T47D (cell line): ENCODE measurements around the gene LRRC23.

Experiments used
- DNase-seq, 2 experiments: peaks; one replicate each; pipeline versions ENCODE4 v3.0.0 to v3.0.0-alpha.2; 2011 to 2012; ENCODE audit warnings: low read depth in 1 of 2, low spot score in 1 of 2
- JUND ChIP-seq: IDR thresholded peaks from 2 replicates; pipeline ENCODE4 v1.6.1; 2012; ENCODE audit warnings: low read depth
- in situ Hi-C: cut with HindIII; loops from 2 replicates; pipeline ENCODE4 v1.10.0; 2016; ENCODE audit warnings: low sequenced_read_pairs, low pct_unique_long_range_greater_than_20kb

LRRC23 gene

DNA sequence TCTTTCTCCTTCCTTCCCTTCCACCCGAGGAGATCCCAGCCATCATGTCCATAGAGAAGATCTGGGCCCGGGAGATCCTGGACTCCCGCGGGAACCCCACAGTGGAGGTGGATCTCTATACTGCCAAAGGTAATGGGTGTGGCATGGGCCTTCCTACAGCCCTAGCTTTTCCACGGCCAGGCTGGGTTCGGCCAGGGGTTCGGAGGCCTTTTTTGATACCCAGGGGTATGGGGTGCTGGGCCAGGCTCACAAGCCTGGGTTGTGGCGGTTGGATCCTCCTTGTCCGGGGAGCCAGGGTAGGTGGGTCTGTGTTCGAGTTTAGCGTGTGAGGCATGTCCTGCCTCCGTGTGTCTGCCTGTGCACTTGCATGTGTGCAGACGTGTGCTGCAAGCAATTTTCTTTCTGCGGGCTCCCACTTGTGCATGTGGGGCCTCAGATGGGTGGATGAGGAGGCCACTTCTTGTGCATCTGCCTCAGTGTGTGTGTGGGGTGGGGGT lies 11.2 kb downstream of the LRRC23 start:
- no peak for DNase-seq
- no peak for TF ChIP-seq JUND
- in situ Hi-C loops: no loop called here

DNA sequence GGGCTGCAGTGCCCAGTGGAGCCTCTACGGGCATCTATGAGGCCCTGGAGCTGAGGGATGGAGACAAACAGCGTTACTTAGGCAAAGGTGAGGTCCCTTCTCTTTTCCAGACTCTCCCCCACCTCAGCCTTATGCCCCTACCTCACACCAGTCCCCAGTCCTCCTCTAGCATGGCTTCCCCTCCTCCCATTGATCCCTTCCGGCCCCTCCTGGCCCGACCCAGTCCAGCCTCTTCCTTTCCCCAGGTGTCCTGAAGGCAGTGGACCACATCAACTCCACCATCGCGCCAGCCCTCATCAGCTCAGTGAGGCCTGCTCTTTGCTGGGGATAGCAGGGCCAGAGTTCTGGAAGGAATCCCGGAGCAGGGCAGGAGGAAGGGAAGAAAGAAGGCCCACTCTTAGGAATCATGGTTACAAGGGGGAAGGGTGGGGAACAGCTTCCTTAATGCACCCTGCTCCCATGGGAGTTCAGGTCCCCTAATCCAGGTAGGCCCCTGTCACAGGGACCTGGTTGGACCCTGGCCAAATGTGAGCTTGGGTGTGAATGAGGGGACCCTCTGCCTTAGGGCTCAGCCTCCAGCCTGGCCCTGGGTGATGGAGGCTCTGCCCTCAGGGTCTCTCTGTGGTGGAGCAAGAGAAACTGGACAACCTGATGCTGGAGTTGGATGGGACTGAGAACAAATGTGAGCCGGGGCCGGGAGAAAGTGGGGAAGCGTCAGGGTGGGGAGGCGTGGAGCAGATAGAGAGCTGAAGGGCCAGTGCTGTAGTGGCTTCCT lies 12.0 kb downstream of the LRRC23 start:
- in situ Hi-C loops: no loop called here
- TF ChIP-seq JUND: no peak
- no peak for DNase-seq

DNA sequence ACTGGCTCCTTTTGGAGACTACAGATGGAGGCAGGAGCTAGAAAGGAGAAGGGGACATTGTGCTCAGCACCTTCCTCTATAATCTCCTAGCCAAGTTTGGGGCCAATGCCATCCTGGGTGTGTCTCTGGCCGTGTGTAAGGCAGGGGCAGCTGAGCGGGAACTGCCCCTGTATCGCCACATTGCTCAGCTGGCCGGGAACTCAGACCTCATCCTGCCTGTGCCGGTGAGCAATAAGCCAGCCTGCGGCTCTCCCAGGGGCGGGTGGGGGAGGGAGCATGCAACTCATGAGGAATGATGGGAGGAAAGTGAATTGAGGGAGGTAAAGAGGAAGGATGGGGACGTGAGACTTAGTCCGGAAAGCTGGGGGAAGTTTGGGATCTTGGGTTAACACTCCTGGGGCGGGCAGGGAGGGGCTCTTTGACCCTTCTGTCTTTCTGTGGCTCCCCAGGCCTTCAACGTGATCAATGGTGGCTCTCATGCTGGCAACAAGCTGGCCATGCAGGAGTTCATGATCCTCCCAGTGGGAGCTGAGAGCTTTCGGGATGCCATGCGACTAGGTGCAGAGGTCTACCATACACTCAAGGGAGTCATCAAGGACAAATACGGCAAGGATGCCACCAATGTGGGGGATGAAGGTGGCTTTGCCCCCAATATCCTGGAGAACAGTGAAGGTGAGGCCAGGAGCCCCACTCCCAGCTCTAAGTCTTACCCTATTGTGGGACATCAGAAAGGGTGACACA lies 13.0 kb downstream of the LRRC23 start:
- DNase-seq: no peak
- TF ChIP-seq JUND: no peak
- in situ Hi-C loops: no loop called here

DNA sequence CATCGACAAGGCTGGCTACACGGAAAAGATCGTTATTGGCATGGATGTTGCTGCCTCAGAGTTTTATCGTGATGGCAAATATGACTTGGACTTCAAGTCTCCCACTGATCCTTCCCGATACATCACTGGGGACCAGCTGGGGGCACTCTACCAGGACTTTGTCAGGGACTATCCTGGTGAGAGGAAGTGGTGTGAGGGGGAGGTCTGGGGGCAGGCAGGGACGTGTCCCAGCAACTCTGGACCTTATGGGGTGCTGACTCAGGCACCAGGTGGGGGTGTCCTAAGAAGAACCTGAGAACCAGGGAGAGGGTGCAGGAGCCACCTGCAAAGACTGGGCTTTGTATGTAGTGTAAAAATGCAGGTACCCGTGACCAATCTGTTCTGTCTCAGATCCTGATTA lies 15.0 kb downstream of the LRRC23 start:
- in situ Hi-C loops: no loop called here
- TF ChIP-seq JUND: no peak
- no peak for DNase-seq

DNA sequence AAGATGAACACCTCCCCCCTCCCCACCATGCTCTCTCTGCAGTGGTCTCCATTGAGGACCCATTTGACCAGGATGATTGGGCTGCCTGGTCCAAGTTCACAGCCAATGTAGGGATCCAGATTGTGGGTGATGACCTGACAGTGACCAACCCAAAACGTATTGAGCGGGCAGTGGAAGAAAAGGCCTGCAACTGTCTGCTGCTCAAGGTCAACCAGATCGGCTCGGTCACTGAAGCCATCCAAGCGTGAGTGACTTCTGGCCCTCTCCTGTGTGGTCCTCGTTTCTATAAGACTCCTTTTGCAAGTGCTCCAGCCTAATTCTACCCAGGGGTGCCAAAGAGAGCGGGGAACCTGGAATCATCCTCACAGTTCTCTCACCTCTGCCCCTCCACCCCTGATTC lies 16.9 kb downstream of the LRRC23 start:
- in situ Hi-C loops: no loop called here
- no peak for TF ChIP-seq JUND
- DNase-seq: no peak

DNA sequence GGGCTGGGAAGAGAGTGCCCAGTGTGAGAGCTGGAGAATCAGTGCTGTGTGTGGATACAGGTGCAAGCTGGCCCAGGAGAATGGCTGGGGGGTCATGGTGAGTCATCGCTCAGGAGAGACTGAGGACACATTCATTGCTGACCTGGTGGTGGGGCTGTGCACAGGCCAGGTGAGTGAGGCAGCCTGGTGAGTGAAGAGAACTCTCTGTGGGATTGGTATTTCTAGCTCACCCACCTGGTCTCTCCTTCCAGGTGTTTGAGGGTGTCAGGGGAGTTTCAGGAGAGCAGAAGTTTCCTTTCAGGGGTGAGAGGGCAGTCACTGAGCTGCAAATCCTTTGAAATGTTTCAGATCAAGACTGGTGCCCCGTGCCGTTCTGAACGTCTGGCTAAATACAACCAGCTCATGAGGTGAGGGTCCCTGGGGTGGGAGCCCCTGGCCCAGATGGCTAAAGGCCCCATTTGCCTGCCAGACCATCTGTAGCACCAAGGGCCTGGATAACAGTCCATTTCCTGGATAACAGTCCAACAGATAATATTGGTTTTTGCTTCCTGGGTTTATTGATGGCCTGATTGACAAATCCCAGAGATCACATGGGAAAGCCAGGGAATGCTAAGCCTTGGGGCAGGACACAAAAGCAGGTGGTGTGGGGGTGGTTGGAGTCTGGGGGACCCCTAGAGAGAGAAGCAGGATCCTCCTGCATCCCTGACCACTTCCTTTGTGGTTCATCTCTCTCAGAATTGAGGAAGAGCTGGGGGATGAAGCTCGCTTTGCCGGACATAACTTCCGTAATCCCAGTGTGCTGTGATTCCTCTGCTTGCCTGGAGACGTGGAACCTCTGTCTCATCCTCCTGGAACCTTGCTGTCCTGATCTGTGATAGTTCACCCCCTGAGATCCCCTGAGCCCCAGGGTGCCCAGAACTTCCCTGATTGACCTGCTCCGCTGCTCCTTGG lies 17.6 kb downstream of the LRRC23 start:
- no peak for TF ChIP-seq JUND
- in situ Hi-C loops: no loop called here
- no peak for DNase-seq

DNA sequence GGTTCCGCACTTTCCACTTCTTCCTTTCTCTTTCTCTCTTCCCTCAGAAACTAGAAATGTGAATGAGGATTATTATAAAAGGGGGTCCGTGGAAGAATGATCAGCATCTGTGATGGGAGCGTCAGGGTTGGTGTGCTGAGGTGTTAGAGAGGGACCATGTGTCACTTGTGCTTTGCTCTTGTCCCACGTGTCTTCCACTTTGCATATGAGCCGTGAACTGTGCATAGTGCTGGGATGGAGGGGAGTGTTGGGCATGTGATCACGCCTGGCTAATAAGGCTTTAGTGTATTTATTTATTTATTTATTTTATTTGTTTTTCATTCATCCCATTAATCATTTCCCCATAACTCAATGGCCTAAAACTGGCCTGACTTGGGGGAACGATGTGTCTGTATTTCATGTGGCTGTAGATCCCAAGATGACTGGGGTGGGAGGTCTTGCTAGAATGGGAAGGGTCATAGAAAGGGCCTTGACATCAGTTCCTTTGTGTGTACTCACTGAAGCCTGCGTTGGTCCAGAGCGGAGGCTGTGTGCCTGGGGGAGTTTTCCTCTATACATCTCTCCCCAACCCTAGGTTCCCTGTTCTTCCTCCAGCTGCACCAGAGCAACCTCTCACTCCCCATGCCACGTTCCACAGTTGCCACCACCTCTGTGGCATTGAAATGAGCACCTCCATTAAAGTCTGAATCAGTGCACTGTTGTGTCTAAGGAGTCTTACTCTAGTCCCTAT lies 18.5 kb downstream of the LRRC23 start:
- no peak for TF ChIP-seq JUND
- in situ Hi-C loops: no loop called here

DNA sequence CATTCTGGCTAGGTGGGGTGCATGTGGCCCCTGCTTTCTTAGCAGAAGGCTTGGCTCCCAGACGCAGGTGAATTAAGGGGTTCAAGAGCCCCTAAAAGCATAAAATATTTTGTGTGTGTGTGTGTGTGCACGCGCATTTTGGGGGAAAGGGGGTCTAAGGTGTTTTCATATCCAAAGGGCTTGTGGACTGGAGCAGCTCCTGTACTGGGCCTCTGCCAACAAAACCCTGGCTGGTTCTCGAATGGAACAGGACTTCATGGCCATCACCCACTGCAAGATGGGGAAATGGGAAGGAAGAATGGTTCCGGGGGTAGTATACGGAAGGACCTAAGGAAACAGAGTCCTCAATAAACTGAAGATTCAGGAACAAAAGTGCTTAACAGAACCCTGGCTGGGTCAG lies 19.2 kb downstream of the LRRC23 start:
- no peak for DNase-seq
- in situ Hi-C loops: no loop called here
- TF ChIP-seq JUND: no peak

More for the DNA sequence above, 18.5 kb downstream of the LRRC23 start:
- DNase-seq: no peak

DNA sequence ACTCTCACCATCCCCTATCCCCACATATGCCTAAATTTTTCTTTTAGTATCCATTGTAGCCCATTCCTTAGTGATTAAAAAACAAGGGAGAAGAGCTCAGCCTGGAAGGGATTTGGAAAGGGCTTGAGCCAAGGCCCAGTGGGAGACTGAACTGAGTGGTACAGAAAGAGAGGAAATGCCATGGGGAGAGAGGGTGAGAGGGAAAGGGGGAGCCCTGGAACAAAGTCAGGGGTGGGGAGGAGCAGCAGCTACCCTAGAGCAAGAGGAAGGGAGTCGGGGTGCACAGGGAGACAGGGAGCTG lies 20.6 kb downstream of the LRRC23 start:
- TF ChIP-seq JUND: no peak
- DNase-seq: no peak
- in situ Hi-C loops: no loop called here

DNA sequence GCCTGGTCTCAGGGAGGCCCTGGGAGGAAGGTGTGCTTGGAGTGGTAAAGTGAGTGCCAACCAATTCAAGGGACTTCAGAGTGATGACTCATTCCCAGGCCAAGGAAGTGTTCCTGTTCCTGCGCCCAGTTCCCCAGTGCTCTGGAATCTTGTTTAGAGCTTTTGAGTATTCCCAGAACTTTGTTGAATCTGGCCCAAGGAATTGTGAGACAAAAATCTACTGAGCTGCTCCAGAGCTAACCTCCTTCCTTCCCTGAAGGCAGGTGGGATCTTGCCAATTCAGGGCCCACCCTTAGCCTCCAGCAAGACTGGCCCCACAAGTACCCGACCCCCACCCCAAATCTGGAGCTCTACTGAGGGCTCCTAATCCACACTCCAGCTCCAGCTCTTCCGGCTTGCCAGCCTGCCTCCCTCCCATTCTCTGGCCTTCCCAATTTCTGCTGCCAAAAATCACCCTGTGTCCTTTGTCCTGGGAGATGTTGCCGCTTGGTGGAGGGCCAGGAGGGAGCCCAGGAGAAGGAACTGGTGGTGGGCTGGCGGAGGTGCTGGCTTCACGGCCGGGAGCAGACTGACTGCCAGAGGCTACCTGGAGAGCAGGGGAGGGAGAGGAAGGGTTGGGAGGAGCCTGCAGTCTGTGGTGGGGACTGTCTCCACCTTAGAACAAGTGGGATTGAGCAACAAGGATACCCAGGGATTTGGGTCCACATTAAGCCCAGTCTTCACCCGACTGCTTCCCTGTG lies 21.1 kb downstream of the LRRC23 start:
- in situ Hi-C loops: no loop called here
- DNase-seq: peak in 1 of 2 experiments; percentile 78
- 0 out of 2 replicates have a peak, but pooled peaks have one; percentile 13 for TF ChIP-seq JUND

DNA sequence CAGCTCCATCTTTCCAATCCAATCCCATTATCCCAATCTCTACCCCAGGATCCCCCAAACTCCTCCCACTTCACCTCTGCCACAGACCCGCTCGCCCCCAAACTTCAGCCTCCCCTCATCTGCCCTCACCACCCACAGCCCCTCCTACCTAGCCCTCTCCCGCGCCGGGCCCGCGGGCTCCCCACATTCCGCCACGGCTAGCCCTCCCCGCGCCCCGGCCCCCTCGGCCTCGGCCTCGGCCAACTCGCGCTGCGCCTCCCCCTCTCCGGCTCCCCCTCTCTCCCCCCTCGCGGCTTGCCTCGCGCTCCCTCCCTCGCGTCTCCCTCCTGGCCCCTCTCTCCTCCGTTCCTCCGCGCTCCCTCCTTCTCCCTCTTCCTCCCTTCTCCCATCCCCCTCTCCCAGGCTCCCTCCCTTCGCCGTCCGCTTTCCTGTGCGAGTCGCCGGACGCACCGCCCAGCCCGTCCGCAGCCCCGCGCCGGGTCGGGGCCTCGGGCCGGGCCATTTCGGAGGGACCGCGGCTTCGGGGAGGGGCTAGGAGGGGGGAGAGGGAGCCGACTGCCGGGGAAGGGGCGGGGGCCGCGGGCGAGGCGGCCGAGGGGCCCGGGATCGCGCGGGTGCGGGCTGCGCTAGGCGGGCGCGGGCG lies 22.9 kb downstream of the LRRC23 start, which contains the start of gene ATN1:
TSS of gene ATN1 (plus strand) at position 581 of the 643 bp plus-strand sequence. CDS start 6,043 bp downstream, outside the sequence.
- in situ Hi-C loops: no loop called here
- DNase-seq: peak in 1 of 2 experiments; percentile 62
- no peak for TF ChIP-seq JUND
